NT2/D1 (cell line): ENCODE measurements around the gene CYREN.

ENCODE experiments used
- YY1 ChIP-seq: IDR thresholded peaks from 2 replicates; pipeline ENCODE4 v1.6.1; 2011; ENCODE audit not compliant: insufficient read length, insufficient read depth
- ZNF274 ChIP-seq: IDR thresholded peaks from 2 replicates; pipeline ENCODE4 v1.6.1; 2011; ENCODE audit warnings: mild to moderate bottlenecking, low read depth, low read length

DNA sequence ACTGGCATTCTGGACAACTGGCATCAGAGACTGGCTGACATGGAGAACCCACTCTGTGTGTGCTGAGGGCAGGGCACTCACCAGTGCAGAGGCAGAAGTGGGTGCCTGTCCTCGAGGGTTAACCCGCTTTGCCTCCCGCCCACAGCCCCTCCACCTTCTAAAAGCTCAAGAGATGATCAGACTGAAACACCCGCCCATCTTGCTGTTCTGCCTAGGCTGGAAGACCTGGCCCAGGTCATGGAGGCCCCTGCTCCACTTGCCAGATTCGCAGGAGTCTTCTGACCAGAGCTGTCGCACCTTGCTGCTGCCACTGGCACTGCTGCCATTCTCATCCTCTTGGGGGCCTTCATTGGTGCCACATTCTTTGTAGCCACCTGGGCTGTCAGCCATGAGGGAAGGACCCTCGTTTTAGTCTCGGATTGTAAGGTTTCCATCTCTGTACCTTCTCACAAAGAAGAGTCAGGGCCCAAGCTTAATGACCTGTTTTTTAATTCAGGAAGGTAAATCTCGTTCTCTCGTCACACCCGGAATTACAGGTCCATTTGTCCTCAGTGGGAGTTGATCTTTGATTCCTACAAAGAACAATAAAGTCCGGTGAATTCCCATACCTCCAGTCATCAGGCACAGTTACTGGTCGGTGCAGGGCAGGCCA is 1.9 kb downstream of the CYREN start:
- no peak for TF ChIP-seq ZNF274
- TF ChIP-seq YY1, result no peak
